ENCODE data around the gene SEMA3C.

The SEMA3C gene

GRCh38 chr7:80734011-80734410 is 184.8 kb downstream of the SEMA3C start:
- Histone ChIP-seq H3K4me3 (ENCODE audit: low read depth, low read length) (no peak overlapping the region), H3K27ac (no peak overlapping the region), H3K27me3 (replicated peaks) (no peaks in the 10 kb centered on the region), H3K36me3 (replicated peaks) (no peaks in the 10 kb centered on the region)
- TF ChIP-seq CTCF (IDR thresholded peaks at IDR 0.05; ENCODE audit: low read depth, low read length, missing control alignments) = no peak
- DNase-seq = no peak
- in situ Hi-C loops (cut with HindIII; ENCODE audit: low pct_ligation_motif_present, low sequenced_read_pairs) = no loop called here

- TF ChIP-seq CTCF (IDR thresholded peaks at IDR 0.05; ENCODE audit: low read depth, low read length, missing control alignments) = no peak
- DNase-seq = no peak
- in situ Hi-C loops (cut with HindIII; ENCODE audit: low pct_ligation_motif_present, low sequenced_read_pairs) = no loop called here
- H3K27ac ChIP-seq = no peak overlapping the region
- no peak overlapping the region for H3K4me3 ChIP-seq (ENCODE audit: low read depth, low read length)
- H3K27me3 ChIP-seq (replicated peaks) = no peaks in the 10 kb centered on the region
- H3K36me3 ChIP-seq (replicated peaks) = no peaks in the 10 kb centered on the region
These were observed 185.4 kb downstream of the SEMA3C start for GRCh38 chr7:80733333-80733915.

GRCh38 chr7:80732630-80733029 is 186.2 kb downstream of the SEMA3C start:
- peak; percentile 29 for TF ChIP-seq CTCF (IDR thresholded peaks at IDR 0.05; ENCODE audit: low read depth, low read length, missing control alignments)
- Histone ChIP-seq H3K27me3 (replicated peaks) (no peaks in the 10 kb centered on the region), H3K4me3 (ENCODE audit: low read depth, low read length) (no peak overlapping the region), H3K27ac (no peak overlapping the region), H3K36me3 (replicated peaks) (no peaks in the 10 kb centered on the region)
- in situ Hi-C loops (cut with HindIII; ENCODE audit: low pct_ligation_motif_present, low sequenced_read_pairs) = no loop called here
- DNase-seq = no peak

GRCh38 chr7:80731281-80731680 is 187.6 kb downstream of the SEMA3C start:
- no peaks in the 10 kb centered on the region for H3K27me3 ChIP-seq (replicated peaks)
- no peaks in the 10 kb centered on the region for H3K36me3 ChIP-seq (replicated peaks)
- no peak for TF ChIP-seq CTCF (IDR thresholded peaks at IDR 0.05; ENCODE audit: low read depth, low read length, missing control alignments)
- no peak overlapping the region for H3K27ac ChIP-seq
- no peak overlapping the region for H3K4me3 ChIP-seq (ENCODE audit: low read depth, low read length)
- in situ Hi-C loops (cut with HindIII; ENCODE audit: low pct_ligation_motif_present, low sequenced_read_pairs) = no loop called here
- no peak for DNase-seq

- Histone ChIP-seq H3K27me3 (replicated peaks) (no peaks in the 10 kb centered on the region), H3K4me3 (ENCODE audit: low read depth, low read length) (no peak overlapping the region), H3K36me3 (replicated peaks) (no peaks in the 10 kb centered on the region), H3K27ac (no peak overlapping the region)
- in situ Hi-C loops (cut with HindIII; ENCODE audit: low pct_ligation_motif_present, low sequenced_read_pairs) = no loop called here
- no peak for DNase-seq
- TF ChIP-seq CTCF (IDR thresholded peaks at IDR 0.05; ENCODE audit: low read depth, low read length, missing control alignments) = no peak
These were observed 189.1 kb downstream of the SEMA3C start for GRCh38 chr7:80729591-80730320.
